HT1080 (cell line): ENCODE data around the gene LYPD3. TPM values are rescaled to one million over a fixed set of nuclear protein-coding genes. Genes with fewer than 3 reads are reported as not detected.

Experiments
- DNase-seq: peaks from one replicate; pipeline ENCODE4 v3.0.0-alpha.2; 2015; ENCODE audit warnings: low read depth
- total RNA-seq: library from RNA; depleted of rRNA; stranded (reverse); fragments of >200 nt; shearing (Covaris generic); gene quantifications from 2 replicates; pipeline ENCODE4 v1.2.3, GENCODE V29; 2014

Gene LYPD3
- total RNA-seq, 1 experiment from 2014 or later: not detected

GRCh38 chr19:43486412-43486811 lies 21.0 kb upstream of the LYPD3 start:
- DNase-seq: no peak

GRCh38 chr19:43485951-43486350 lies 20.5 kb upstream of the LYPD3 start:
- DNase-seq: no peak

- DNase-seq: no peak
Measured at GRCh38 chr19:43483281-43483680, 17.9 kb upstream of the LYPD3 start.

- DNase-seq: no peak
Measured at GRCh38 chr19:43482193-43482592, 16.8 kb upstream of the LYPD3 start.

- no peak for DNase-seq
Measured at GRCh38 chr19:43481701-43482100, 16.3 kb upstream of the LYPD3 start.

- DNase-seq: no peak
Measured at GRCh38 chr19:43480574-43480973, 15.2 kb upstream of the LYPD3 start.

- no peak for DNase-seq
Measured at GRCh38 chr19:43479961-43480561, 14.7 kb upstream of the LYPD3 start.

- no peak for DNase-seq
Measured at GRCh38 chr19:43479226-43479625, 13.8 kb upstream of the LYPD3 start.

- no peak for DNase-seq
Measured at GRCh38 chr19:43478323-43478722, 12.9 kb upstream of the LYPD3 start.

GRCh38 chr19:43476606-43477005 lies 11.2 kb upstream of the LYPD3 start:
- DNase-seq: peak; percentile 60

GRCh38 chr19:43474986-43475705 lies 9.7 kb upstream of the LYPD3 start:
- no peak for DNase-seq

GRCh38 chr19:43474487-43474886 lies 9.1 kb upstream of the LYPD3 start:
- no peak for DNase-seq

GRCh38 chr19:43471091-43471490 lies 5.7 kb upstream of the LYPD3 start:
- DNase-seq: no peak

- peak; percentile 77 for DNase-seq
Measured at GRCh38 chr19:43470288-43470687, 4.9 kb upstream of the LYPD3 start.

- DNase-seq: no peak
Measured at GRCh38 chr19:43469160-43469480, 3.7 kb upstream of the LYPD3 start.

GRCh38 chr19:43468354-43469159 lies 3.1 kb upstream of the LYPD3 start:
- no peak for DNase-seq

GRCh38 chr19:43467730-43468129 lies 2.3 kb upstream of the LYPD3 start:
- DNase-seq: peak; percentile 60

GRCh38 chr19:43467276-43467675 lies 1.9 kb upstream of the LYPD3 start:
- no peak for DNase-seq

- DNase-seq: no peak
Measured at GRCh38 chr19:43466793-43467192, 1.4 kb upstream of the LYPD3 start.

- no peak for DNase-seq
Measured at GRCh38 chr19:43464134-43464775, 1.2 kb downstream of the LYPD3 start.

GRCh38 chr19:43463381-43464133 lies 1.9 kb downstream of the LYPD3 start:
- peak; percentile 59 for DNase-seq
